IPS-15b (cell line): ENCODE measurements around the gene C14orf39.
A peak's percentile ranks its signal among the peaks of the same experiment; 100 is the strongest.

Experiments
- H3K27me3 ChIP-seq: one replicate; pipeline ENCODE4 v1.6.1; 2013; ENCODE audit warnings: low read length; ENCODE audit not compliant: control insufficient read depth, insufficient read depth
- H3K36me3 ChIP-seq: one replicate; pipeline ENCODE4 v1.6.1; 2013; ENCODE audit warnings: low read length; ENCODE audit not compliant: control insufficient read depth, insufficient read depth
- H3K4me1 ChIP-seq: one replicate; pipeline ENCODE4 v1.6.1; 2013; ENCODE audit warnings: mild to moderate bottlenecking, low read length; ENCODE audit not compliant: control insufficient read depth, insufficient read depth
- H3K4me3 ChIP-seq: one replicate; pipeline ENCODE4 v1.5.1; 2013; ENCODE audit warnings: low read depth, low read length
- H3K9ac ChIP-seq: one replicate; pipeline ENCODE4 v1.6.1; 2013; ENCODE audit warnings: low read depth, mild to moderate bottlenecking, low read length
- H3K9me3 ChIP-seq: one replicate; pipeline ENCODE4 v1.6.1; 2013; ENCODE audit warnings: mild to moderate bottlenecking, low read length; ENCODE audit not compliant: control insufficient read depth, insufficient read depth

The C14orf39 gene

GRCh38 chr14:60509438-60510253 lies 23.8 kb upstream of the C14orf39 start:
- peaks cover 100% of the 10 kb centered on the region for H3K27me3 ChIP-seq
- peak overlapping the region; percentile 44 for H3K4me3 ChIP-seq

GRCh38 chr14:60508707-60509437 lies 23.0 kb upstream of the C14orf39 start, which contains the start of gene SIX6:
SIX6 (plus strand) TSS chr14:60509146; CDS start chr14:60509399, 253 bp downstream.
- Histone ChIP-seq H3K27me3 (peaks cover 100% of the 10 kb centered on the region), H3K36me3 (no peaks in the 10 kb centered on the region), H3K4me1 (no peaks in the 10 kb centered on the region), H3K4me3 (peak within 1 kb of the TSS; percentile 44), H3K9me3 (no peaks in the 10 kb centered on the region), H3K9ac (no peak within 1 kb of the TSS)

More at GRCh38 chr14:60509438-60510253, 23.8 kb upstream of the C14orf39 start:
- H3K36me3 ChIP-seq: no peaks in the 10 kb centered on the region
- H3K4me1 ChIP-seq: no peaks in the 10 kb centered on the region
- H3K9ac ChIP-seq: no peak overlapping the region
- H3K9me3 ChIP-seq: no peaks in the 10 kb centered on the region

- peak overlapping the region; percentile 40 for H3K4me3 ChIP-seq
- no peak overlapping the region for H3K9ac ChIP-seq
- no peaks in the 10 kb centered on the region for H3K4me1 ChIP-seq
- H3K36me3 ChIP-seq: no peaks in the 10 kb centered on the region
- peaks cover 100% of the 10 kb centered on the region for H3K27me3 ChIP-seq
- H3K9me3 ChIP-seq: no peaks in the 10 kb centered on the region
Measured at GRCh38 chr14:60508363-60508706, 22.5 kb upstream of the C14orf39 start.

GRCh38 chr14:60506985-60507829 lies 21.3 kb upstream of the C14orf39 start:
- no peaks in the 10 kb centered on the region for H3K4me1 ChIP-seq
- H3K27me3 ChIP-seq: peaks cover 100% of the 10 kb centered on the region
- no peaks in the 10 kb centered on the region for H3K36me3 ChIP-seq
- H3K9ac ChIP-seq: no peak overlapping the region
- H3K4me3 ChIP-seq: peak overlapping the region; percentile 27
- no peaks in the 10 kb centered on the region for H3K9me3 ChIP-seq

GRCh38 chr14:60506462-60506984 lies 20.7 kb upstream of the C14orf39 start:
- Histone ChIP-seq H3K4me3 (peak overlapping the region; percentile 27), H3K4me1 (no peaks in the 10 kb centered on the region), H3K27me3 (peaks cover 100% of the 10 kb centered on the region), H3K9ac (no peak overlapping the region), H3K9me3 (no peaks in the 10 kb centered on the region), H3K36me3 (no peaks in the 10 kb centered on the region)

- H3K9ac ChIP-seq: no peak overlapping the region
- H3K9me3 ChIP-seq: no peaks in the 10 kb centered on the region
- no peaks in the 10 kb centered on the region for H3K4me1 ChIP-seq
- peak overlapping the region; percentile 24 for H3K4me3 ChIP-seq
- peaks cover 100% of the 10 kb centered on the region for H3K27me3 ChIP-seq
- no peaks in the 10 kb centered on the region for H3K36me3 ChIP-seq
Measured at GRCh38 chr14:60506010-60506409, 20.1 kb upstream of the C14orf39 start.

GRCh38 chr14:60505448-60505847 lies 19.6 kb upstream of the C14orf39 start:
- H3K9me3 ChIP-seq: no peaks in the 10 kb centered on the region
- peaks cover 100% of the 10 kb centered on the region for H3K27me3 ChIP-seq
- peak overlapping the region; percentile 24 for H3K4me3 ChIP-seq
- no peaks in the 10 kb centered on the region for H3K4me1 ChIP-seq
- H3K9ac ChIP-seq: no peak overlapping the region
- H3K36me3 ChIP-seq: no peaks in the 10 kb centered on the region

GRCh38 chr14:60502541-60502940 lies 16.7 kb upstream of the C14orf39 start:
- H3K9ac ChIP-seq: no peak overlapping the region
- H3K4me1 ChIP-seq: no peaks in the 10 kb centered on the region
- H3K9me3 ChIP-seq: no peaks in the 10 kb centered on the region
- peaks cover 71% of the 10 kb centered on the region for H3K27me3 ChIP-seq
- H3K36me3 ChIP-seq: no peaks in the 10 kb centered on the region
- no peak overlapping the region for H3K4me3 ChIP-seq

- Histone ChIP-seq H3K4me3 (no peak overlapping the region), H3K27me3 (peaks cover 13% of the 10 kb centered on the region), H3K4me1 (no peaks in the 10 kb centered on the region), H3K9ac (no peak overlapping the region), H3K9me3 (no peaks in the 10 kb centered on the region), H3K36me3 (no peaks in the 10 kb centered on the region)
Measured at GRCh38 chr14:60495946-60496345, 10.1 kb upstream of the C14orf39 start.

GRCh38 chr14:60490270-60490669 lies 4.4 kb upstream of the C14orf39 start:
- no peaks in the 10 kb centered on the region for H3K9me3 ChIP-seq
- H3K4me3 ChIP-seq: no peak overlapping the region
- no peaks in the 10 kb centered on the region for H3K4me1 ChIP-seq
- H3K27me3 ChIP-seq: peaks cover 36% of the 10 kb centered on the region
- H3K9ac ChIP-seq: no peak overlapping the region
- no peaks in the 10 kb centered on the region for H3K36me3 ChIP-seq

- no peaks in the 10 kb centered on the region for H3K9me3 ChIP-seq
- no peak overlapping the region for H3K9ac ChIP-seq
- H3K4me1 ChIP-seq: no peaks in the 10 kb centered on the region
- H3K36me3 ChIP-seq: no peaks in the 10 kb centered on the region
- H3K27me3 ChIP-seq: peaks cover 48% of the 10 kb centered on the region
- no peak overlapping the region for H3K4me3 ChIP-seq
Measured at GRCh38 chr14:60488175-60488574, 2.3 kb upstream of the C14orf39 start.
